Vagina (tissue), 2 donors: ENCODE results near the gene E2F3.

Source experiments
- POLR2AphosphoS5 ChIP-seq, 2 donors: sonication (generic); formaldehyde crosslinking; IDR thresholded peaks; one replicate each; pipeline ENCODE4 v1.9.0; 2017; ENCODE audit warnings: antibody characterized with exemption in 2 of 2, mild to moderate bottlenecking in 2 of 2, low read depth in 1 of 2; ENCODE audit not compliant: insufficient read depth in 1 of 2
- TF ChIP-seq, protein P1 (sequence below), 3 experiments: fragments of 450-650 bp in 2 of 3; fragments of 200-600 bp in 1 of 3; sonication (generic) in 1 of 3; IDR thresholded peaks; one replicate each; pipeline ENCODE4 v1.5.1; 2017 to 2019; ENCODE audit warnings: antibody characterized with exemption in 3 of 3, mild to moderate bottlenecking in 2 of 3, moderate library complexity in 2 of 3

DNA sequence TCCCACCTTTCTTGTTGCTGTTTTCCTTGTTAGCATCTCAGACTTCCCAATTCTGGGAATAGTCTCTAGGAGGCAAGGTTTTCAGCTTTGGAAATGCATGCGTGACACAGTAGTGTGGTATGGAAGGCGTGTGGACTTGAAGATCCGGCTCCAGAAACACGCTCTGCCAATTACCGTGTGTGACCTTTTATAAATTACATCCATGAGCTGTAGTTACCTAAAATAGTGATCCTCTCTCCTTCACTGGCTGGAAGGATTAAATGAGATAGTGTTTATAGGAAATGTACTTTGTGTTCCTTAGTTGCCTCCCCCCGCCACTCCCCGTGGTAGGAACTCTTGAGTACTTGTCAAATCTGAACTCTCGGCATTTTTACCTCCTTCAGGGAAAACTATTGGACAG lies 13.0 kb downstream of the E2F3 start:
- TF ChIP-seq, protein P1, sequence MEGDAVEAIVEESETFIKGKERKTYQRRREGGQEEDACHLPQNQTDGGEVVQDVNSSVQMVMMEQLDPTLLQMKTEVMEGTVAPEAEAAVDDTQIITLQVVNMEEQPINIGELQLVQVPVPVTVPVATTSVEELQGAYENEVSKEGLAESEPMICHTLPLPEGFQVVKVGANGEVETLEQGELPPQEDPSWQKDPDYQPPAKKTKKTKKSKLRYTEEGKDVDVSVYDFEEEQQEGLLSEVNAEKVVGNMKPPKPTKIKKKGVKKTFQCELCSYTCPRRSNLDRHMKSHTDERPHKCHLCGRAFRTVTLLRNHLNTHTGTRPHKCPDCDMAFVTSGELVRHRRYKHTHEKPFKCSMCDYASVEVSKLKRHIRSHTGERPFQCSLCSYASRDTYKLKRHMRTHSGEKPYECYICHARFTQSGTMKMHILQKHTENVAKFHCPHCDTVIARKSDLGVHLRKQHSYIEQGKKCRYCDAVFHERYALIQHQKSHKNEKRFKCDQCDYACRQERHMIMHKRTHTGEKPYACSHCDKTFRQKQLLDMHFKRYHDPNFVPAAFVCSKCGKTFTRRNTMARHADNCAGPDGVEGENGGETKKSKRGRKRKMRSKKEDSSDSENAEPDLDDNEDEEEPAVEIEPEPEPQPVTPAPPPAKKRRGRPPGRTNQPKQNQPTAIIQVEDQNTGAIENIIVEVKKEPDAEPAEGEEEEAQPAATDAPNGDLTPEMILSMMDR (IDR thresholded peaks at IDR 0.05): no peak
- TF ChIP-seq POLR2AphosphoS5 (IDR thresholded peaks at IDR 0.05; ENCODE audit: insufficient read depth in 1 of 2, low read depth in 1 of 2): no peak
